HepG2 (cell line): ENCODE results near the gene CACNA2D3. TPM values are rescaled to one million over a fixed set of nuclear protein-coding genes. Genes with fewer than 3 reads are reported as not detected.

Experiments used
- ATAC-seq: fragments of 200-7000 bp; cut with Tn5 transposase; 3 replicates; pipeline ENCODE4 v1.9.1; 2020; ENCODE audit warnings: mild to moderate bottlenecking, moderate library complexity
- BruUV-seq: library from RNA; stranded (reverse); fragments of 400-500 nt; replicated peaks from 2 replicates; lab custom pipeline; 2021; lab: Mats Ljungman, UMichigan
- CTCF ChIA-PET: fragments of 300-600 bp; formaldehyde crosslinking; extraction: SDS; loops from one replicate; lab custom pipeline; 2021; ENCODE audit warnings: low total read pairs, inconsistent platforms, low intra/inter-chr PET ratio; lab: Yijun Ruan, JAX
- POLR2A ChIA-PET: fragments of 350-600 bp; sonication (Branson Sonifier 250); formaldehyde crosslinking; loops from one replicate; lab custom pipeline; 2020; ENCODE audit warnings: antibody characterized with exemption, inconsistent platforms; lab: Yijun Ruan, JAX
- DNase-seq: peaks from one replicate; pipeline ENCODE4 v3.0.0-alpha.2; 2015; ENCODE audit warnings: low spot score
- FAIRE-seq: peaks from 3 replicates; lab custom pipeline; 2011; peaks lifted over from hg19 to GRCh38; lab: Jason Lieb, UNC
- H2AFZ ChIP-seq: one replicate; pipeline ENCODE4 v1.6.1; 2011; ENCODE audit warnings: low read length, inconsistent platforms
- H3K27ac ChIP-seq: fragments of 300-600 bp; 3 replicates; pipeline ENCODE4 v1.8.0; 2011; ENCODE audit warnings: mixed run types, mild to moderate bottlenecking, mixed read lengths, low read length, inconsistent platforms; ENCODE audit not compliant: insufficient read depth; ENCODE audit errors: extremely low read length
- H3K27me3 ChIP-seq, 2 experiments: fragments of 200-600 bp in 1 of 2; 2 replicates in 1 of 2; 3 replicates in 1 of 2; pipeline versions ENCODE4 v1.6.0 to v1.8.0; 2011; ENCODE audit warnings: low read length in 2 of 2, mild to moderate bottlenecking in 2 of 2, moderate library complexity in 2 of 2, inconsistent platforms in 1 of 2; ENCODE audit not compliant: insufficient read depth in 2 of 2, control insufficient read depth in 1 of 2
- H3K36me3 ChIP-seq, 2 experiments: fragments of 200-600 bp in 1 of 2; replicated peaks in 1 of 2; 2 replicates in 1 of 2; 3 replicates in 1 of 2; pipeline versions ENCODE4 v1.5.1 to v1.8.0; 2011; ENCODE audit warnings: low read length in 2 of 2, inconsistent platforms in 1 of 2; ENCODE audit not compliant: insufficient read depth in 2 of 2, control insufficient read depth in 1 of 2
- H3K4me1 ChIP-seq: 2 replicates; pipeline ENCODE4 v1.5.1; 2012; ENCODE audit warnings: low read length, inconsistent platforms; ENCODE audit not compliant: insufficient read depth
- H3K4me2 ChIP-seq: 2 replicates; pipeline ENCODE4 v1.6.0; 2011; ENCODE audit warnings: low read depth, low read length, inconsistent platforms
- H3K4me3 ChIP-seq, 3 experiments: fragments of 200-600 bp in 1 of 3; sonication (generic), shearing (Covaris generic) in 1 of 3; replicated peaks in 1 of 3; 2 replicates each; pipeline ENCODE4 v1.5.1; 2011 to 2016; ENCODE audit warnings: low read length in 3 of 3, inconsistent platforms in 2 of 3, low read depth in 2 of 3, mild to moderate bottlenecking in 2 of 3, control low read depth in 1 of 3, mixed read lengths in 1 of 3; ENCODE audit not compliant: insufficient read depth in 1 of 3
- H3K79me2 ChIP-seq: one replicate; pipeline ENCODE4 v1.6.1; 2011; ENCODE audit warnings: low read length, inconsistent platforms; ENCODE audit not compliant: insufficient read depth
- H3K9ac ChIP-seq: 2 replicates; pipeline ENCODE4 v1.6.0; 2011; ENCODE audit warnings: mild to moderate bottlenecking, low read depth, low read length, inconsistent platforms; ENCODE audit not compliant: insufficient read depth
- H3K9me3 ChIP-seq: 2 replicates; pipeline ENCODE4 v1.5.1; 2012; ENCODE audit warnings: mild to moderate bottlenecking, low read length
- H4K20me1 ChIP-seq: 2 replicates; pipeline ENCODE4 v1.6.0; 2011; ENCODE audit warnings: inconsistent platforms, mild to moderate bottlenecking, low read length, moderate library complexity; ENCODE audit not compliant: insufficient read depth
- DRAP1 ChIP-seq: IDR thresholded peaks from 2 replicates; pipeline ENCODE4 v1.6.1; 2016; ENCODE audit warnings: missing genetic modification reagents, missing compliant biosample characterization
- FOXM1 ChIP-seq: sonication (generic); formaldehyde crosslinking; IDR thresholded peaks from 2 replicates; pipeline ENCODE4 v1.5.0; 2020; ENCODE audit warnings: missing genetic modification reagents
- JDP2 ChIP-seq: sonication (generic); formaldehyde crosslinking; IDR thresholded peaks from 2 replicates; pipeline ENCODE4 v1.8.1; 2022; ENCODE audit warnings: missing genetic modification reagents, borderline replicate concordance
- NBN ChIP-seq: fragments of 450-650 bp; conservative IDR thresholded peaks from 2 replicates; pipeline ENCODE4 v1.6.1; 2017
- PATZ1 ChIP-seq: sonication (generic); formaldehyde crosslinking; IDR thresholded peaks from 2 replicates; pipeline ENCODE4 v1.4.0; 2020; ENCODE audit warnings: missing genetic modification reagents
- ZBTB37 ChIP-seq: sonication (generic); formaldehyde crosslinking; IDR thresholded peaks from 2 replicates; pipeline ENCODE4 v1.4.0; 2020; ENCODE audit warnings: mild to moderate bottlenecking, missing genetic modification reagents
- ZBTB8A ChIP-seq: sonication (generic); formaldehyde crosslinking; IDR thresholded peaks from 2 replicates; pipeline ENCODE4 v1.4.0; 2020; ENCODE audit warnings: mild to moderate bottlenecking, low read depth, missing genetic modification reagents, borderline replicate concordance
- ZNF20 ChIP-seq: sonication (generic); formaldehyde crosslinking; IDR thresholded peaks from 2 replicates; pipeline ENCODE4 v1.4.0; 2020; ENCODE audit warnings: mild to moderate bottlenecking, moderate library complexity, missing genetic modification reagents
- ZNF446 ChIP-seq: sonication (generic); formaldehyde crosslinking; IDR thresholded peaks from 2 replicates; pipeline ENCODE4 v1.5.0; 2020; ENCODE audit warnings: mild to moderate bottlenecking, missing genetic modification reagents
- ZNF609 ChIP-seq: sonication (generic); formaldehyde crosslinking; IDR thresholded peaks from 2 replicates; pipeline ENCODE4 v1.4.0; 2020; ENCODE audit warnings: mild to moderate bottlenecking, missing genetic modification reagents, borderline replicate concordance
- ZNF770 ChIP-seq: sonication (generic); formaldehyde crosslinking; IDR thresholded peaks from 2 replicates; pipeline ENCODE4 v1.5.0; 2020; ENCODE audit warnings: mild to moderate bottlenecking, missing genetic modification reagents
- WGBS: methylation state at CpG from one replicate; pipeline ENCODE4 v1.1.6; 2017; ENCODE audit warnings: low lambda C conversion rate; 5-methylcytosine and 5-hydroxymethylcytosine counted together
- in situ Hi-C: cut with HindIII; loops from 2 replicates; pipeline ENCODE4 v1.10.0; 2017; ENCODE audit warnings: low pct_unique_long_range_greater_than_20kb; ENCODE audit not compliant: extremely low pct_ligation_motif_present
- intact Hi-C: fragments of 100-400 bp; cut with micrococcal nuclease; formaldehyde crosslinking; loops from one replicate; pipeline ENCODE4 v1.10.0; 2022; ENCODE audit not compliant: unreplicated experiment
- polyA plus RNA-seq, 8 experiments: library from polyadenylated mRNA; depleted of rRNA in 3 of 8; stranded (reverse) in 7 of 8; unstranded in 1 of 8; fragments of >200 nt; fragmentation: Illumina TruSeq in 4 of 8; extraction: Trizol in 4 of 8; gene quantifications; 2 replicates each; pipeline versions ENCODE4 v1.2.1 to v1.2.3, GENCODE V29; 2011 to 2016; ENCODE audit warnings: low read depth in 4 of 8, missing spikeins in 1 of 8, mixed read lengths in 1 of 8; ENCODE audit not compliant: insufficient read depth in 1 of 8
- total RNA-seq, 5 experiments: library from RNA; depleted of rRNA; stranded (reverse); fragments of >200 nt; fragmentation: Illumina TruSeq; extraction: Trizol; gene quantifications; 2 replicates each; pipeline ENCODE4 v1.2.3, GENCODE V29; 2016; ENCODE audit warnings: low read depth in 1 of 5

Gene CACNA2D3
- total and polyA plus RNA-seq, 2 of the 13 experiments (the other 11 are each of a cell fraction or from before 2014, with no cell fraction given): not detected

GRCh38 chr3:55066551-55067047, 944.2 kb downstream of the CACNA2D3 start:
- POLR2A ChIA-PET: no interaction called here
- TF ChIP-seq ZNF446 (CRISPR knock-in tag) (no peak), ZBTB8A (no peak), ZNF20 (CRISPR knock-in tag) (no peak), ZNF609 (CRISPR knock-in tag) (no peak), ZNF770 (CRISPR knock-in tag) (no peak), DRAP1 (CRISPR knock-in tag) (no peak), FOXM1 (CRISPR knock-in tag) (no peak), ZBTB37 (no peak), NBN (no peak), JDP2 (no peak), PATZ1 (CRISPR knock-in tag) (no peak)

More at GRCh38 chr3:55066551-55067047, 944.2 kb downstream of the CACNA2D3 start:
- 30% methylated on average over 9 of the region's 9 CpGs for WGBS
- FAIRE-seq: no peak
- no peak for DNase-seq
- BruUV-seq: no TSS peak
- in situ Hi-C loops (no loop called here), intact Hi-C loops (no loop called here)
- no peak overlapping the region for H3K27ac ChIP-seq
- H3K9me3 ChIP-seq: no peaks in the 10 kb centered on the region
- H3K79me2 ChIP-seq: no peaks in the 10 kb centered on the region
- no peaks in the 10 kb centered on the region; a peak in 1 of 5 replicates for H3K27me3 ChIP-seq
- no peak overlapping the region for H3K9ac ChIP-seq
- ATAC-seq: no peak
- H3K4me2 ChIP-seq: no peak overlapping the region
- no peaks in the 10 kb centered on the region for H3K36me3 ChIP-seq
- H3K4me3 ChIP-seq: no peak overlapping the region
- no peaks in the 10 kb centered on the region for H3K4me1 ChIP-seq
- no peaks in the 10 kb centered on the region for H4K20me1 ChIP-seq
- no peak overlapping the region for H2AFZ ChIP-seq
- CTCF ChIA-PET: no interaction called here
